ENCODE data around the gene MLLT6. TPM values are rescaled to one million over a fixed set of nuclear protein-coding genes. Genes with fewer than 3 reads are reported as not detected.

MLLT6 gene
- total and polyA plus RNA-seq, 10 of the 15 experiments (the other 5 are each of a cell fraction or from before 2014, with no cell fraction given) = 4.8 to 105 (median 36.3) TPM

DNA sequence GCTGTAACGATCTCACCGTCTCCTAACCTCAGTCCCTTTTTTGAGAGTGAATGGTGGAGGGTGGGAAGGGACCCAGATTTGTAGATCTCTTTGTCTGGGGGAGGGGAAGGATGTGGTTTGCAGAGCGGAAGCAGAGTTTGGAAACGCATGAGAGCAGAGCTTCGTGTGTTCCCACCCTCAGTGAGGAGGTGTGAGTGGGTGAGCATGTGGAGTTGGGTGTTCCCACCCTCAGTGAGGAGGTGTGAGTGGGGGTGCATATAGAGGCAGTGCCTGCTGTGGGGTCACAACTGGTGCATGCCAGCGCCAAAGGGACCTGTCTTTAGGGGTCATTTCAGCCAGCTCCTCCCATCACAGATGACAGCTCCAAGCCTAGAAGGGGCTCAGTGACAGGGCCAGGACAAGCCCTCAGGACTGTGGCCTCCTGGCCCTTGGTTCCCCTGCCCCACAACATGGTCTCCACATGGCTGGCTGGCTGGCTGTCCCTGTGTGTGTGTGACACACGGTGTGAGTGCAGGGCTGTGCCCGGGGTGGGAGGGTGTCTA is 23.3 kb downstream of the MLLT6 start (continued):
- TF ChIP-seq, protein P1, sequence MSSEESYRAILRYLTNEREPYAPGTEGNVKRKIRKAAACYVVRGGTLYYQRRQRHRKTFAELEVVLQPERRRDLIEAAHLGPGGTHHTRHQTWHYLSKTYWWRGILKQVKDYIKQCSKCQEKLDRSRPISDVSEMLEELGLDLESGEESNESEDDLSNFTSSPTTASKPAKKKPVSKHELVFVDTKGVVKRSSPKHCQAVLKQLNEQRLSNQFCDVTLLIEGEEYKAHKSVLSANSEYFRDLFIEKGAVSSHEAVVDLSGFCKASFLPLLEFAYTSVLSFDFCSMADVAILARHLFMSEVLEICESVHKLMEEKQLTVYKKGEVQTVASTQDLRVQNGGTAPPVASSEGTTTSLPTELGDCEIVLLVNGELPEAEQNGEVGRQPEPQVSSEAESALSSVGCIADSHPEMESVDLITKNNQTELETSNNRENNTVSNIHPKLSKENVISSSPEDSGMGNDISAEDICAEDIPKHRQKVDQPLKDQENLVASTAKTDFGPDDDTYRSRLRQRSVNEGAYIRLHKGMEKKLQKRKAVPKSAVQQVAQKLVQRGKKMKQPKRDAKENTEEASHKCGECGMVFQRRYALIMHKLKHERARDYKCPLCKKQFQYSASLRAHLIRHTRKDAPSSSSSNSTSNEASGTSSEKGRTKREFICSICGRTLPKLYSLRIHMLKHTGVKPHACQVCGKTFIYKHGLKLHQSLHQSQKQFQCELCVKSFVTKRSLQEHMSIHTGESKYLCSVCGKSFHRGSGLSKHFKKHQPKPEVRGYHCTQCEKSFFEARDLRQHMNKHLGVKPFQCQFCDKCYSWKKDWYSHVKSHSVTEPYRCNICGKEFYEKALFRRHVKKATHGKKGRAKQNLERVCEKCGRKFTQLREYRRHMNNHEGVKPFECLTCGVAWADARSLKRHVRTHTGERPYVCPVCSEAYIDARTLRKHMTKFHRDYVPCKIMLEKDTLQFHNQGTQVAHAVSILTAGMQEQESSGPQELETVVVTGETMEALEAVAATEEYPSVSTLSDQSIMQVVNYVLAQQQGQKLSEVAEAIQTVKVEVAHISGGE (CRISPR knock-in tag; IDR thresholded peaks at IDR 0.05) = no peak
- no peak for TF ChIP-seq POLR2AphosphoS2 (IDR thresholded peaks at IDR 0.05; ENCODE audit: low read depth, low read length)
- no peak for TF ChIP-seq HDAC6 (IDR thresholded peaks at IDR 0.05; ENCODE audit: unreplicated experiment)
- no peak for TF ChIP-seq STAT3 (IDR thresholded peaks at IDR 0.05; ENCODE audit: low read depth, low read length)
- no peak for TF ChIP-seq SMC3 (IDR thresholded peaks at IDR 0.05; ENCODE audit: borderline replicate concordance, low read length)
- TF ChIP-seq BACH1 (IDR thresholded peaks at IDR 0.05; ENCODE audit: borderline replicate concordance) = no peak
- TF ChIP-seq SIN3A (IDR thresholded peaks at IDR 0.05; ENCODE audit: low read depth, low read length) = no peak
- peak; percentile 41; the same call in 1 of the 2 replicates for TF ChIP-seq PML (IDR thresholded peaks at IDR 0.05; ENCODE audit: low read length)
- TF ChIP-seq MEF2B (IDR thresholded peaks at IDR 0.05; ENCODE audit: partially characterized antibody, poor library complexity, severe bottlenecking) = peak; percentile 17
- no peak for TF ChIP-seq HDGF (IDR thresholded peaks at IDR 0.05)
- TF ChIP-seq, protein P2, sequence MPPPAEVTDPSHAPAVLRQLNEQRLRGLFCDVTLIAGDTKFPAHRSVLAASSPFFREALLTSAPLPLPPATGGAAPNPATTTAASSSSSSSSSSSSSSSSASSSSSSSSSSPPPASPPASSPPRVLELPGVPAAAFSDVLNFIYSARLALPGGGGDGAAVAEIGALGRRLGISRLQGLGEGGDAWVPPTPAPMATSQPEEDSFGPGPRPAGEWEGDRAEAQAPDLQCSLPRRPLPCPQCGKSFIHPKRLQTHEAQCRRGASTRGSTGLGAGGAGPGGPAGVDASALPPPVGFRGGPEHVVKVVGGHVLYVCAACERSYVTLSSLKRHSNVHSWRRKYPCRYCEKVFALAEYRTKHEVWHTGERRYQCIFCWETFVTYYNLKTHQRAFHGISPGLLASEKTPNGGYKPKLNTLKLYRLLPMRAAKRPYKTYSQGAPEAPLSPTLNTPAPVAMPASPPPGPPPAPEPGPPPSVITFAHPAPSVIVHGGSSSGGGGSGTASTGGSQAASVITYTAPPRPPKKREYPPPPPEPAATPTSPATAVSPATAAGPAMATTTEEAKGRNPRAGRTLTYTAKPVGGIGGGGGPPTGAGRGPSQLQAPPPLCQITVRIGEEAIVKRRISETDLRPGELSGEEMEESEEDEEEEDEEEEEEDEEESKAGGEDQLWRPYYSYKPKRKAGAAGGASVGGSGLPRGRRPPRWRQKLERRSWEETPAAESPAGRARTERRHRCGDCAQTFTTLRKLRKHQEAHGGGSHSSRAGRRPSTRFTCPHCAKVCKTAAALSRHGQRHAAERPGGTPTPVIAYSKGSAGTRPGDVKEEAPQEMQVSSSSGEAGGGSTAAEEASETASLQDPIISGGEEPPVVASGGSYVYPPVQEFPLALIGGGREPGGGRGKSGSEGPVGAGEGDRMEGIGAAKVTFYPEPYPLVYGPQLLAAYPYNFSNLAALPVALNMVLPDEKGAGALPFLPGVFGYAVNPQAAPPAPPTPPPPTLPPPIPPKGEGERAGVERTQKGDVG (CRISPR knock-in tag; IDR thresholded peaks at IDR 0.05) = no peak
- no peak for TF ChIP-seq JUNB (IDR thresholded peaks at IDR 0.05)
- 0 out of 4 replicates have a peak, but pooled peaks of 1 of the 2 experiments have one; percentile 11 for TF ChIP-seq BHLHE40 (IDR thresholded peaks at IDR 0.05; ENCODE audit: borderline replicate concordance in 1 of 2, low read depth in 2 of 2, low read length in 1 of 2)
- no peak for TF ChIP-seq SMAD1 (IDR thresholded peaks at IDR 0.05; ENCODE audit: low read depth, partially characterized antibody)
- 0 out of 2 replicates have a peak, but pooled peaks have one; percentile 29 for TF ChIP-seq MEF2A (IDR thresholded peaks at IDR 0.05; ENCODE audit: insufficient read depth, low read depth, low read length)
- TF ChIP-seq SMARCA5 (IDR thresholded peaks at IDR 0.05) = no peak
- TF ChIP-seq, protein P3, sequence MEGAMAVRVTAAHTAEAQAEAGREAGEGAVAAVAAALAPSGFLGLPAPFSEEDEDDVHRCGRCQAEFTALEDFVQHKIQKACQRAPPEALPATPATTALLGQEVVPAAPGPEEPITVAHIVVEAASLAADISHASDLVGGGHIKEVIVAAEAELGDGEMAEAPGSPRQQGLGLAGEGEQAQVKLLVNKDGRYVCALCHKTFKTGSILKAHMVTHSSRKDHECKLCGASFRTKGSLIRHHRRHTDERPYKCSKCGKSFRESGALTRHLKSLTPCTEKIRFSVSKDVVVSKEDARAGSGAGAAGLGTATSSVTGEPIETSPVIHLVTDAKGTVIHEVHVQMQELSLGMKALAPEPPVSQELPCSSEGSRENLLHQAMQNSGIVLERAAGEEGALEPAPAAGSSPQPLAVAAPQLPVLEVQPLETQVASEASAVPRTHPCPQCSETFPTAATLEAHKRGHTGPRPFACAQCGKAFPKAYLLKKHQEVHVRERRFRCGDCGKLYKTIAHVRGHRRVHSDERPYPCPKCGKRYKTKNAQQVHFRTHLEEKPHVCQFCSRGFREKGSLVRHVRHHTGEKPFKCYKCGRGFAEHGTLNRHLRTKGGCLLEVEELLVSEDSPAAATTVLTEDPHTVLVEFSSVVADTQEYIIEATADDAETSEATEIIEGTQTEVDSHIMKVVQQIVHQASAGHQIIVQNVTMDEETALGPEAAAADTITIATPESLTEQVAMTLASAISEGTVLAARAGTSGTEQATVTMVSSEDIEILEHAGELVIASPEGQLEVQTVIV (IDR thresholded peaks at IDR 0.05; ENCODE audit: borderline replicate concordance, partially characterized antibody) = no peak
- TF ChIP-seq SIX5 (IDR thresholded peaks at IDR 0.05; ENCODE audit: low read depth, low read length, severe bottlenecking) = no peak
